ENCODE results near the gene NDOR1.
A peak's percentile ranks its signal among the peaks of the same experiment; 100 is the strongest.

Gene NDOR1

GRCh38 chr9:137205126-137206069 is at the start of gene NDOR1, which contains the start of gene TMEM203:
TSS of gene NDOR1 (plus strand) at chr9:137205700. CDS start at chr9:137205778, 78 bp downstream.
TSS of gene TMEM203 (minus strand) at chr9:137205648. CDS start at chr9:137205414, 234 bp downstream.
- DNase-seq (ENCODE audit: low read depth in 2 of 2) = peak; percentile 87 to 89

- DNase-seq (ENCODE audit: low read depth in 2 of 2) = peak; percentile 14 to 37
Measured at GRCh38 chr9:137156567-137157375, 48.7 kb upstream of the NDOR1 start.

GRCh38 chr9:137157618-137158415 is 47.7 kb upstream of the NDOR1 start:
- no peak for DNase-seq (ENCODE audit: low read depth in 2 of 2)

GRCh38 chr9:137158625-137159024 is 46.9 kb upstream of the NDOR1 start:
- no peak for DNase-seq (ENCODE audit: low read depth in 2 of 2)

DNA sequence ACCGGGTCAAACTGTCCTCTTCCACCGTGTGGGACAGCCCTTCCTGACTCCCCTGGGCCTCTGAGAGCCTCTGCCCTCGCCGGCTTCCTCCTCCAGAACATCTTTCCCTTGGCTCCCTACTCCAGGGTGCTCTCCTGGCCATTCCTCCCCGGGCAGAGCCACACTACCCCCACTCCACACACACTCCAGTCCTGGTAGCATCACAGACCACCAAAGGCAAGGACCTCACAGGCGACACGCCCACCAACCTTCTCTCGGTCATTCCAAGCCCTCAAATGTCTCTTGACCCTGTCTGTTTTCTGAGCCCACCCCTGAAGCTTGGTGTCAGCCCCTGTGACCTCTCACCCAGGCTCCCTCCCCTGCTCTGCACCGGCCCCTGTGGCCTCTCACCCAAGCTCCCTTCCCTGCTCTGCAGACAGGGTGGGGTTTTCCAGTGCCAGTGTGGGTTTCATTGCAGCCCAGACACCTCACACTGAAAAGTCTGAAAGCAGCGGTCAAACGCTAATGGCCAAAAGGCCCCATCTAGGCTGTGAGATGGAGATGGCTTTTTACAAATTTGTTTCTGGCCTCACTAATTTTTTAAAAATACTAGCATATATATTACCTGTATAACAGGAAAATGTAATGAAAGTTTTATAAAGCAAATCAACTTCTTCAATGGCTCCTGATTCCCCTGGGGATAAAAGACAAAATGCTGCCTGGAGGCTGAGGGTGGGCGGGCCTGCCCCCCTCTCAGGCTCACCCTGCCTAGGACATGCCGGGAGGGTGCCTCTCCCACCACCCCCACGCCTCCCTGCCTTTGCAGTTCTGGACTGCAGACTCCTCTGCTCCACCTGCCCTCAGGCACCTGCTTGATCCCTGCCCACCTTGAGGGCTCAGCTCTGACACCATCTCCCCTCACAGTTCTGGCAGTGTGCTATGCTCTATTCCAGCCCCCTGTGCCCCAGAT is 46.1 kb upstream of the NDOR1 start:
- no peak for DNase-seq (ENCODE audit: low read depth in 2 of 2)

DNA sequence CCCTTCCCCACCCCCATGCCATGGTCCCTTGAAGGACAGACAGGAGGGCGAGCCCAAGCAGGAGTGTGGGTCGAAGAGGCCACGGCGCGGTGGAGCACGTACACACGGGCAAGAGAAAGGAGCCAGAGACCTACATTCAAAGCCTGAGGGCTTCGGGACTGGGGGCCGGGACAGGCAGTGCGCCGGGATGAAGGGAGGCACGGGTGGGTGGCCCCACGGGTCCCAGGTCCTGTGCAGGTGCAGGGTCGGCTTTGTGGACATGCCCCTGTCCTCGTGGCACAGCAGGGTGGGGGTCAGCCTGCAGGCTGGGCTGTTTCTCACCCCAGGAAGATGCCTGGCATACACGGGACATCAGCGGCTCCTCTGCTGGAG is 45.5 kb upstream of the NDOR1 start:
- no peak for DNase-seq (ENCODE audit: low read depth in 2 of 2)

DNA sequence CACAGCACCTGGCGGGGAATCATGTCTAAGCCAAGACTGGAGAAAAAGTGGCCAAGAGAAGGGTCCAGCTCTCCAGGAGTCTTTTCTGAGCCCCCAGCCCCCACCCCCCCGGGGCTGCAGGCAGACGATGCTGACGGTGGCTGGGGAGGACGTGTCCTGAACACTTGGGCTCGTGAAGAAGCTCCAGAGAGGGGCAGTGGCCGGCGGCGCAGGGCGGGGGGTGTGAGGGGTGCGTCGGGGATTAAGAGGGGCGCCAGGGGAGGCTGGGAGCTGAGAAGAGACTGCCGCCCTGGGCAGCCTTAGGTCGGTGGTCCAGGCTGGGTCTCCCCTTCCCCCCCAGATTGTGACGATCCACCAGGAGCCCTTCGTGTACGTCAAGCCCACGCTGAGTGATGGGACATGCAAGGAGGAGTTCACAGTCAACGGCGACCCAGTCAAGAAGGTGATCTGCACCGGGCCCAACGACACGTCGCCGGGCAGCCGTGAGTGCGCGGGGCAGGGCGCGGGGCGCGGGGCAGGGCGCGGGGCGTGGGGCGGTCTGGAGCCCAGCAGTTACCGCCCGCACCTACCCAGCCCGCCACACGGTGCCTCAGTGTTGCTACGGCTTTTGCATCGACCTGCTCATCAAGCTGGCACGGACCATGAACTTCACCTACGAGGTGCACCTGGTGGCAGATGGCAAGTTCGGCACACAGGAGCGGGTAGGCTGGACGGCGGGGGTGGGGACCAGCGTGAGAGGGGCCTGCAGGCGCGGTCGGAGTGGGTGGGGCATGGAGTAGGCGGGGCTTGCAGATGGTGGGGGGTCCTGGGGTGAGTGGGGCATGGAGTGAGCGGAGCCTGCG is 44.6 kb upstream of the NDOR1 start:
- DNase-seq (ENCODE audit: low read depth in 2 of 2) = no peak

GRCh38 chr9:137161558-137162486 is 43.7 kb upstream of the NDOR1 start:
- DNase-seq (ENCODE audit: low read depth in 2 of 2) = no peak

DNA sequence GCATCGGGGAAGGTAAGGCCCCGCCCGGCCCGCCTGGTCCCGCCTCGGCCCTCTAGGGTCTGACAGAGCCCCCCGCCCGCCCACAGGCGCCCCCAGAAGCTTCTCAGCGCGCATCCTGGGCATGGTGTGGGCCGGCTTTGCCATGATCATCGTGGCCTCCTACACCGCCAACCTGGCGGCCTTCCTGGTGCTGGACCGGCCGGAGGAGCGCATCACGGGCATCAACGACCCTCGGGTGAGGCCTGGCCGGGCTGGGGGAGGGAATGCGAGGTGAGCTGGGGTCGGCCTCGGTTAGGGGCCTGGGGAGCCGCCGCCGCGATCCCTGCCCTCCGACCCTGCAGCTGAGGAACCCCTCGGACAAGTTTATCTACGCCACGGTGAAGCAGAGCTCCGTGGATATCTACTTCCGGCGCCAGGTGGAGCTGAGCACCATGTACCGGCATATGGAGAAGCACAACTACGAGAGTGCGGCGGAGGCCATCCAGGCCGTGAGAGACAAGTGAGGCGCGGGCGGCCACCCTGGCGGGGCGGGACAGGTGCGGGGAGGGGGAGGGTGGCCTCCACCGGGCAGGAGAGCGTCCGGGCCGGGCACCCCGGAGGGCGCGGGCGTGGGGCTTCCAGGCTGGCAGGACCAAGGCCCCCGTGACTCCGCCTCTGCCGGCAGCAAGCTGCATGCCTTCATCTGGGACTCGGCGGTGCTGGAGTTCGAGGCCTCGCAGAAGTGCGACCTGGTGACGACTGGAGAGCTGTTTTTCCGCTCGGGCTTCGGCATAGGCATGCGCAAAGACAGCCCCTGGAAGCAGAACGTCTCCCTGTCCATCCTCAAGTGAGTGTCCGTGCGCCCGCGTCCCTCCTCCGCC is 42.8 kb upstream of the NDOR1 start:
- DNase-seq (ENCODE audit: low read depth in 2 of 2) = no peak

DNA sequence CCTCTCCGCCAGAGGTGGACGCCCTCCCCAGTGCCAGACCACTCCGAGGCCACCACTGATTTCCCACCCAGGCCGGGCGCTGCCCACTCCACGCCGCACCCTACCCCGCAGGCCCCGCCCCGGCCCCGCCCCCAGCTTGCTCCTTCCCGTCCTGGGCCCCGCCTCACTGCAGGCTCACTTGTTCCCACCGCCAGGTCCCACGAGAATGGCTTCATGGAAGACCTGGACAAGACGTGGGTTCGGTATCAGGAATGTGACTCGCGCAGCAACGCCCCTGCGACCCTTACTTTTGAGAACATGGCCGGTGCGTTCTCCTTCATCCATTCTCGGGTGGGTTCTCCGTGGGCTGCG is 42.2 kb upstream of the NDOR1 start:
- no peak for DNase-seq (ENCODE audit: low read depth in 2 of 2)

- no peak for DNase-seq (ENCODE audit: low read depth in 2 of 2)
Measured at GRCh38 chr9:137163805-137164204, 41.7 kb upstream of the NDOR1 start.

DNA sequence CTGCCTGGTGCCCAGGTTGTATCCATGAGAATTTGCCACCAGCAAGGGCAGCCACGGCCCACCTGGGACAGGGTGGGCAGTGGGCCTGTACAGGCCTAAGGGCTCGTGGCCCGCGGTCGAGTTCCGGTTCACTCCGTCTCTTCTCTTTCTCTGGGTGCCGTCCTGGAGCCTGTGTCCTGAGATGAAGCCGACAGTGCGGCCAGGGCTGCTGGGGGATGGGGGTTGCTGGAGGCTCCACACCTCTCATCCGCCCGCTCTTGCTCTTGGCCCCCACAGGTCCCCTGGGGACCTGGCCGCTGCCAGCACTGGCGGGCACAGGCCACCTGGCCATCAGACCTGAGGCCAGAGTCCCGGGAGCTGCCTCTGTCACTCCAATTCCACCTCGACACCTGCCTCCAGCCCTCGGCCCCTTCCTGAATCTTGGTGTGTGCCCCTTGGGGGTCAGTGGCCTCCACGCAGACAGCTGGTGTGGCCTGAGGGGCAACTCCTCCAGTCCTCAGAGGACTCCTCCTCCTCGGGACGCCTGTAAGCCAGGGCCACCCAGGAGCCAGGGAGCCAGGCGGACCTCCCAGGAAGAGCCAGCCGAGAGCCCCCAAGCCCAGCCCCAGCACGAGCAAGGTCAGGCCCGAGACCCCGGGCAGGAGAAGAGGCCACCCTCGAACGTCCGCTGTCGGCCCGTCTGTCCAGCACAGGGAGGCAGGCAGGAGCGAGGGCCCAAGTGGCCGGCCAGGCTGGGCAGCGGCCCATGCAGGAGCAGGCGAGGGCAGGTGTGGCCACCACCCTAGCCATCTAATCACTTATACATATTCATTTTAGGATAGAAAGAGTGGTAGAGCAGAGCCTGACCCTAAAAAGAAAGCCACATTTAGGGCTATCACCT is 40.9 kb upstream of the NDOR1 start:
- DNase-seq (ENCODE audit: low read depth in 2 of 2) = no peak

GRCh38 chr9:137165250-137165836 is 40.2 kb upstream of the NDOR1 start:
- no peak for DNase-seq (ENCODE audit: low read depth in 2 of 2)

DNA sequence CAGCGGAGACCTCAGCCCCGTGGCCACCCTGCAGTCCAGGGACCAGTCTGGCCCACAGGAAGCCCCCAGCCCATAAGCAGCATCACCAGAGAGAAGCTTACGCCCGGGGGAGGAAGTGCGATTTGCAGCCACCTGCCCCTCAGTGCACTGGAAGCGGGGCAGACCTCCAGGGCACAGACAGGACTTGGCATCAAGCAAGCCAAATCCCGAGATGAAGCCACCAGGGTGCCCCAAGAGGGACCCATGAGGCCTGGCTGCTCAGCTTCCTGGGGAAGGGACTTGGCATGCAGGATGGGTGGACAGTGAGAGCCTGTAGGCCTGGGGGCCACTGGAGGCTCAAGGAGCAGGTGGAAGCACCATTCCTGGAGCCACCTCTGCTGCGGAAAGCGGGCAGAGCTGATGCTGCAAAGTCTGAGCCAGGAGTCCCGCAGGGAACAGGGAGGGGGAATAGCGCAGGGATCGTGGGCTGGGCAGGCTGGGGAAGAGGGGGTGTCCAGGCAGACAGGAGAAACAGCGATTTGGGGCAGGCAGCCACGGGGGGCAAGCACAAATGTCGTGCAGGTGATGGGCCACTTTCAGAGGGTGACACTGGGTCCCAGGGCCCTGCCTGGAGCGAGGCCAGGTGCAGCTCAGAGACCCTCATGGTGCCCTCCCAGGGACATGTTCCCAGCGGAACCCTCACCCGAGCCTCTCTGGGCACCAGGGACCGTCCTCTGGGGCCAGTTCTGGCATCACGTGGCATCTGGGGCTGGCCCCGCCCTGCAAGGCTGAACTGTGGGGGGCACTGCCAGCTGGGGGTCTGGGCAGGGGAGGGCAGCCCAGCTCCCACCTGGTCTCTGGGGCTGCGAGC is 38.9 kb upstream of the NDOR1 start:
- DNase-seq (ENCODE audit: low read depth in 2 of 2) = no peak

DNA sequence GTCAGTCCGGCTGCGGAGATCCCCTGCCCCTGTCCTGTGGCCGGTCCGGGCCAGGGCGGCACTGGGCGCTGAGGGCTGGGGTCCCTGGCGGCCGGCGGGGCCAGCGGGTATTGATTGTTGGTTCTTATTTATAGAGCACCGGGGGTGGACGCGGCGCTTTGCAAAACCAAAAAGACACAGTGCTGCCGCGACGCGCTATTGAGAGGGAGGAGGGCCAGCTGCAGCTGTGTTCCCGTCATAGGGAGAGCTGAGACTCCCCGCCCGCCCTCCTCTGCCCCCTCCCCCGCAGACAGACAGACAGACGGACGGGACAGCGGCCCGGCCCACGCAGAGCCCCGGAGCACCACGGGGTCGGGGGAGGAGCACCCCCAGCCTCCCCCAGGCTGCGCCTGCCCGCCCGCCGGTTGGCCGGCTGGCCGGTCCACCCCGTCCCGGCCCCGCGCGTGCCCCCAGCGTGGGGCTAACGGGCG is 38.2 kb upstream of the NDOR1 start:
- no peak for DNase-seq (ENCODE audit: low read depth in 2 of 2)
